ENCODE measurements around the gene AK1.

- TF ChIP-seq POLR2AphosphoS5 (IDR thresholded peaks at IDR 0.05; ENCODE audit: low read depth, low read length) (peak; percentile 61), CTCF (IDR thresholded peaks at IDR 0.05 in 2 of 3, conservative IDR thresholded peaks at IDR 0.05 in 1 of 3; ENCODE audit: borderline replicate concordance in 1 of 3, insufficient read depth in 1 of 3, low read depth in 2 of 3, low read length in 2 of 3) (no peak), RAD21 (IDR thresholded peaks at IDR 0.05; ENCODE audit: low read depth) (no peak), CEBPB (IDR thresholded peaks at IDR 0.05; ENCODE audit: low read depth) (no peak), POLR2A (IDR thresholded peaks at IDR 0.05; ENCODE audit: borderline replicate concordance, extremely low read depth, insufficient read depth, insufficient read length) (peak; percentile 22), EZH2 (IDR thresholded peaks at IDR 0.05) (no peak), SP1 (IDR thresholded peaks at IDR 0.05; ENCODE audit: low read depth) (no peak), CBX3 (IDR thresholded peaks at IDR 0.05; ENCODE audit: low read depth) (no peak)
Measured at GRCh38 chr9:127916720-127917581, 39.5 kb upstream of the AK1 start, which contains the start of gene ST6GALNAC4.
